A204.1 (cell line): ENCODE measurements around the gene LRRC3C.

Experiments
- FAIRE-seq: peaks from 2 replicates; lab custom pipeline; 2012; peaks lifted over from hg19 to GRCh38; lab: Jason Lieb, UNC

LRRC3C gene

DNA sequence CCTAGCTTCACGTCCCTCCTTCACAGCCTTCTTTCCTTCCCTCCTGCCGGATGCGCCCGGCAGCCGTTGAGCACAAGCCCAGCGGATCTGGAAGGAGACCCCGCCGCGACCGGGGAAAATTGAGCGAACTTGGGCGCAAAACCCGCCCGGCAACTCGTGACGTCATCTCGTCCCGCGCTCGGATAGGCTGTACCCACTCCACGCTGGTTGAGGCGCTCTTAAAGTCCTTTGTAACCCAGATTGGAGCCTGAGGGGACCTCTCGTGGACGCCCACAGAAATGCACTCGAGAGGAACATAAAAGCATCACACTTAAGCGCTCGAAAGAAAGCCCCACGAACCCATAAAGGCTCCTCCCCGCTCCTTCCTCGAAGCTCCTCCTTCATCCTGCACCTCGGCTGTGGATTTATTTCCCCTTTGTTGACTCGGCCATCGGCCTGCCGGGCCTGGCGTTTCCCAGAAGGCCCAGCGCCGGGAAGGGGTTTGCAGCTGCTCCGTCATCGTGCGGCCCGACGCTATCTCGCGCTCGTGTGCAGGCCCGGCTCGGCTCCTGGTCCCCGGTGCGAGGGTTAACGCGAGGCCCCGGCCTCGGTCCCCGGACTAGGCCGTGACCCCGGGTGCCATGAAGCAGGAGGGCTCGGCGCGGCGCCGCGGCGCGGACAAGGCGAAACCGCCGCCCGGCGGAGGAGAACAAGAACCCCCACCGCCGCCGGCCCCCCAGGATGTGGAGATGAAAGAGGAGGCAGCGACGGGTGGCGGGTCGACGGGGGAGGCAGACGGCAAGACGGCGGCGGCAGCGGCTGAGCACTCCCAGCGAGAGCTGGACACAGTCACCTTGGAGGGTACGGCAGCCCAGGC lies 53.0 kb downstream of the LRRC3C start, which contains the start of gene PSMD3:
PSMD3 (plus strand) TSS at position 457 of the 856 bp plus-strand sequence; CDS start at position 621, 164 bp downstream.
- peak; percentile 98 for FAIRE-seq

DNA sequence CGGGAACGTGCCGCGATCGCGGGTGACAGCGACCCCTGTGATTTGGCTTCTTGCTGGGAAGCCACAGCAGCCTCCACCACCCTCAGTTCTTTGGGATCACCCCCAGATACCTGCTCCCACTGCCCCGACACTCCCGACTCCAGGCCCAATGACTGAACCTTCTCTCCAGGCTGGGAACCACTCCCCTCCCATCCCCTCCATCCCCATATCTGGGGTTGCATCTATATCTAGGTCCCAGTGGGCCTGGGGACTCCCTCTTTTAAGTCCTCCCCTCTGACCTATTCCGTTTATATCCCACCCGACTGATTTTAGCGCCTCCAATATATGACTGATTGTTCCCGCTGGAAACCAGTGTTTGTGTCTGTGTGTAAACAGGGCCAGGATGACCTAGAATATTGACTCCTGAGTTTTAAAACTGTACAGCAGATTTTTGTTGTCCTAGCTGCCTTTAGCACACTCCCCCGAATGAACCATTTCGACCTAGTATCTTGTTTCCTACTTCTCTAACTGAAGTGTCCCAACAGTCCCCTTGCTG lies 53.7 kb downstream of the LRRC3C start:
- no peak for FAIRE-seq

DNA sequence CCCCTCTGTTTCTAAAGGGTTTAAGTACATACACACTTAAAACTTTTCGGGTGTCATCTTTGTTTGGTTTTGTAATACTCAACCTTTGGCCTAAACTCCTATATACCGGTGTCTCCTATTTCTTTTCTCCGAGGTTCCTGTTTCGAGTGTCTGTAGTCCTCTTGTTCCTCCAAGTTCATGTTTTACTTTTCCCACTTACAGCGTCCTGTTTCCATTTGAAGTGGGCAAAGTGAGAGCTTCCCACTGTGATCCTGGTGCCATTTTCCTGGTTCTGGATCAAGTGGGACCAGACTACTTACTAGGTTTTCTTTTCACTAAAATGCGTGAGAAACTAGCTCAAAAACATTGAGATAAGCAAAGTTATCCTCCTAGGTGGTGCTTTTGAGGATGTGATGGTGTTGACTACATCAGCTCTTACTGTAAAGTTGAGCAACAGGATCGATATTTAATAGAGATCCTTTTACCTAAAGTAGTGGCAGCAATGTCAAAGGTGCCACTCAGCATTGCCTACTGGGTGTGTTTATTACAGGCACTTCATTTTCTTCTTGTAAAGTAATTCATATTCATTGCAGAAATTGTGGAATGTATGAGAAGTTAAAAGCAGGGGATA lies 54.3 kb downstream of the LRRC3C start:
- no peak for FAIRE-seq

DNA sequence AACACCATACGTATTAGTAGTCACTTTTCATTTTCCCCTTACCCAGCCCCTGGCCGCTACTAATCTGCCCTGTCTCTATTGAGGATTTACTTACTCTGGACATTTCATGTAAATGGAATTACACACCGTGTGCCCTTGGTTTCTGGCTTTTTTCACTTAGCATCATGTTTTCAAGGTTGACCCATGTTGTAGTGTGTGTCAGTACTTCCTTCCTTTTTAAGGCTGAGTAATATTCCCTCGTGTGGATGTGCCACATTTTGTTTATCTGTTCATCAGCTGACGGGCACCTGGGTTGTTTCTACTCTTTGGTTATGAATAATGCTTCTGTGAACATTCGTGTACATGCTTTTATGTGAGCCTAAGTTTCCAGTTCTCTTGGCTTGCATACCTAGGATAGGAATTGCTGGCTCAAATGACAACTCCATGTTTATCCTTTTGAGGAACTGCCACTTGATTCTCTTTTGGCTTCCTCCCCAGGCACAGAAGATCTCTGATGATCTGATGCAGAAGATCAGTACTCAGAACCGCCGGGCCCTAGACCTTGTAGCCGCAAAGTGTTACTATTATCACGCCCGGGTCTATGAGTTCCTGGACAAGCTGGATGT lies 60.8 kb downstream of the LRRC3C start:
- FAIRE-seq = no peak

DNA sequence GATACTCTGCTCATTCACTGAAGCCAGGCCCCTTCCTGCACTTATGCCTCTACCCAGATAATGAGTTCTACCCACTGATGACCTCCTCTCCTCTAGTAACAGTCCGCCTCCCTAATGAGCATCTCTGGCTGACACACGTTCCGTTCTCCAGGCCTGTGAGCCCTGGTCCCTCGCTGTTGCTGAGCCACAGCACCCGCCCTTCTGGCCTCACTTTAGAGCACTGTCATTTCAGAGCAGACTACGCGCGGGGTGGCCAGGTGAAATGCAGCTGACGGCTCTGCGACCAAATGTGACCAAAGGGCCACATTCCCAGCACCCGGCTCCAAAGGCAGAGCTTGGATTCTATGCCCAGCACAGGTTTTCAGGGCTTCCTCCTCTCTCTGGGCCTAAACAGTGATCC lies 66.9 kb downstream of the LRRC3C start:
- no peak for FAIRE-seq
